IPS-18a (cell line): ENCODE data around the gene PDIA5.

Experiments
- H3K27ac ChIP-seq: one replicate; pipeline ENCODE4 v1.5.1; 2013; ENCODE audit warnings: low read length
- H3K27me3 ChIP-seq: one replicate; pipeline ENCODE4 v1.6.1; 2013; ENCODE audit warnings: mild to moderate bottlenecking, low read length; ENCODE audit not compliant: control insufficient read depth, insufficient read depth
- H3K36me3 ChIP-seq: one replicate; pipeline ENCODE4 v1.6.1; 2013; ENCODE audit warnings: low read depth, low read length; ENCODE audit not compliant: control insufficient read depth
- H3K4me1 ChIP-seq: one replicate; pipeline ENCODE4 v1.6.1; 2013; ENCODE audit warnings: low read depth, low read length; ENCODE audit not compliant: control insufficient read depth
- H3K4me3 ChIP-seq: one replicate; pipeline ENCODE4 v1.5.1; 2013; ENCODE audit warnings: low read length
- H3K9ac ChIP-seq: one replicate; pipeline ENCODE4 v1.6.1; 2013; ENCODE audit warnings: mild to moderate bottlenecking, low read length, moderate library complexity
- H3K9me3 ChIP-seq: one replicate; pipeline ENCODE4 v1.6.1; 2013; ENCODE audit warnings: low read depth, low read length; ENCODE audit not compliant: control insufficient read depth

PDIA5 gene

DNA sequence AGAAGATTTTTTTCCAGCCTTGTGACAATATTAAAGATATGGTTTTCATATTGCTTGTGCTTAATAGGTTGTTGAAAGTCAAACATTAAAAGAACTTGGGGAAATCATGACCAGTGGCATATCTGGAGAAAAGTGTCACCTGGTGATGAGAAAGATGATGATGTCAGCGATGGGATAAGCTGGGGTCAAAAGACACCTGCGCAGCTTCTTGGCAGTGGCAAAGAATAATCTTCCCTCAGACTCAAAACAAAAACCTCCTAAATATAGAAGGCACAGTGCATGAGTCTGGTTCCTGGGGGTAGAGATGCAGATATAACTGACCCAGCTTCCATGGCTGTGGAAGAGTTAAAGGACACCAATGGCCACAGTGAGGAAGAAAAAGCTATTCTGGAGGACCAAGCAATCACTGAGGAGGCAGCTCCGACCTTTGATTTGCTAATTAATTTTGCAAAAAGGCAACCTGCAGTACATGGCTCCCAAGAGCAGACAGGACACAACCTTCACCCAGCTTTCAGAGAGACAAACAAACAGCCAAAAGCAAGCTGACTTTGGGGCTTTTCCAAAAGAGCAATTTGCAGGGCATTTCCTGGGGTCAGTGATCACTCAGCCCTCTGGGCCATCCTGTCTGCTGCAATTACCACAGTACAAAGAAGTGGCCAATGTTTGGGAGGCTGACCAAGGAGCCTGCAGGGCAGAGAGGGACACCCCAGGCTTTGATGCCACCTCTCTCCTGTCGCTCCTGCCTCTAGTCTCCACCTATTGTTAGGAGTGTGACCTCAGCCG, 21.7 kb upstream of the PDIA5 start:
- H3K9ac ChIP-seq: no peak overlapping the region

DNA sequence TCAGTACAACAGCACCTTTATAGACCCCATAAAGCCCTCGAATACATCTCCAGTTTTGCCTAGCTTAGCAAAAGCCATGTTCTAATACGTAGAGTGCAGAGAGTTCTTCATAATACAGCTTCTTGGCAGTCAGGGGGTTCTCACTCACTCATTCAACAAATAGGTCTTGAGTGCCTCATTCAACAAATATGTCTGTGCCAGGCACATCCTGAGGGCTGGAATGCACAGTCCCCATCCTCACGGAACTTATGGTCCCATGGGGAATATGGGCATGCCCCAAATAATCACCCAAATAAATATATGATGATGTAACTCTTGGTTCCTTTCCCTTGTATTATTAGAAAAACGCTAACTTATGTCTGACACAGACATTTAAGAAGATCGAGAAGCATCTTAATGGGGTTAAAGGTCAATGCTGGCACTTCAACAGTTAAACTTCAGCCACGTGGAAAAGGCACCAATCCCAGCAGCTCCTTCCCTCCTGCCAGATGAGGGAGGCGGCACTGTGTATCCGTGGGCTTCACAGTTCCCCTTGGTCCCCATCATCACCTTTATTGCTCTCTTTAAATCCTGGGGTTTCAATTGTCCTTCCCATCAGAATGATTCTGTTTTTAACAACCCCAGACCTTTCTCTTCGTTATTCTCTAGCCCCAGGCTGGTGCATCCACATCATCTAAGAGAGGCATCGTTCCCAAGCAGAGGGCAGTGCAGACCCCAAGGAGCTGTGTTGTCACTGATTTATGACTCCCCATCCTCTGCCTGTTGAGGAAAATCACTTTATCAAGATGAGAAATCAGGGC, 20.4 kb upstream of the PDIA5 start:
- no peak overlapping the region for H3K4me3 ChIP-seq
- H3K4me1 ChIP-seq: no peaks in the 10 kb centered on the region
- no peaks in the 10 kb centered on the region for H3K36me3 ChIP-seq
- no peak overlapping the region for H3K9ac ChIP-seq
- H3K27ac ChIP-seq: no peak overlapping the region
- no peaks in the 10 kb centered on the region for H3K9me3 ChIP-seq
- H3K27me3 ChIP-seq: no peaks in the 10 kb centered on the region

More for the DNA sequence above, 21.7 kb upstream of the PDIA5 start:
- no peaks in the 10 kb centered on the region for H3K27me3 ChIP-seq
- H3K27ac ChIP-seq: no peak overlapping the region
- H3K4me1 ChIP-seq: no peaks in the 10 kb centered on the region
- H3K9me3 ChIP-seq: no peaks in the 10 kb centered on the region
- H3K36me3 ChIP-seq: no peaks in the 10 kb centered on the region
- H3K4me3 ChIP-seq: no peak overlapping the region

DNA sequence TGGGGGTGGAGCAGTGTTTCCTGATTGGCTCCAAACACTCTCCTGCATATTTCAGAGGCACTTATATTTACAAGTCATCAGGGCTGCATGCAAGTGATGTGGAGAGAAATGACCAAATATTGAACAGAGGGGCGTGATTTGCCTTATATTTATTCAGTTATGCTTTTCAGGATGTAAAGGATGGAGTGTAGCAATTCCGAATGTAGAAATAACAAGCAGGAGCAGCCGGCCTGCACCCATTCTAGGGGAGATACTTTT, 19.8 kb upstream of the PDIA5 start:
- H3K27me3 ChIP-seq: no peaks in the 10 kb centered on the region
- no peaks in the 10 kb centered on the region for H3K36me3 ChIP-seq
- H3K4me3 ChIP-seq: no peak overlapping the region
- no peaks in the 10 kb centered on the region for H3K4me1 ChIP-seq
- H3K9ac ChIP-seq: no peak overlapping the region
- H3K27ac ChIP-seq: no peak overlapping the region
- no peaks in the 10 kb centered on the region for H3K9me3 ChIP-seq

DNA sequence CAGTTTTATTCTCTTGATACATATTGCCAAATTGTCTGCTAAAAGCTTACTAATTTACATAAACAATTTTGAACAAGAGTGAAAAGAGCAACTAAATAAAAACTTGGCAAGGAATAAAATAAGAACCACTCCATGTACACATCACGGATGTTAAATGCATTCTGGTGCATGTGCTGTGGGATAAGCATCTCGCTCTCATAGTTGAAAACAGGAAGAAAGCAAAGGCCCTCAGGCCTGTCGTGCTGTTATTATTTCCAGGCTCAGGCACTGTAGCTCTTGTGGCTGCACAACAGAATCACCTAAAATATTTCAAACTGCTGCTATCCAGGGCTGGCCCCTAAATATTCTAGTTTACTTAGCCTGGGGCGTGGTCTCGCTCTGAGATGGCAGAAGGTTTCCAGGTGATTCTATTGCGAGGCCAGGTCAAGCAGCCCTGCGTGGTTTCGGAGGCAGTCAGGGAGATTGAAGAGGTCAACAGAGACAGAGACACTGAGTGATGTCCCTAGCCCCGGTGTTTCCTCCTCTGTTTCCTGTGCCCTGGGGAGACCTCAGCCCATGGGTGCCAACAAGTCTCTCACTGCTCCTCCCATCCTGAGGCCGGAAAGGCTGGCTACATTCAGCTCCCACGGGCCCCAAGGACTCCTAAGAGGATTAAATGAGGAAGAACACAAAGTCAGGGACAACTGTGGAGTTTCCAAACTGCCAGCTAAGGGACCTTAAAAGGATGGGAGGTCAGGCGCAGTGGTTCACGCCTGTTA, 18.2 kb upstream of the PDIA5 start:
- no peak overlapping the region for H3K27ac ChIP-seq
- H3K9me3 ChIP-seq: no peaks in the 10 kb centered on the region
- no peak overlapping the region for H3K4me3 ChIP-seq
- H3K36me3 ChIP-seq: no peaks in the 10 kb centered on the region
- no peaks in the 10 kb centered on the region for H3K4me1 ChIP-seq
- no peaks in the 10 kb centered on the region for H3K27me3 ChIP-seq
- H3K9ac ChIP-seq: no peak overlapping the region

DNA sequence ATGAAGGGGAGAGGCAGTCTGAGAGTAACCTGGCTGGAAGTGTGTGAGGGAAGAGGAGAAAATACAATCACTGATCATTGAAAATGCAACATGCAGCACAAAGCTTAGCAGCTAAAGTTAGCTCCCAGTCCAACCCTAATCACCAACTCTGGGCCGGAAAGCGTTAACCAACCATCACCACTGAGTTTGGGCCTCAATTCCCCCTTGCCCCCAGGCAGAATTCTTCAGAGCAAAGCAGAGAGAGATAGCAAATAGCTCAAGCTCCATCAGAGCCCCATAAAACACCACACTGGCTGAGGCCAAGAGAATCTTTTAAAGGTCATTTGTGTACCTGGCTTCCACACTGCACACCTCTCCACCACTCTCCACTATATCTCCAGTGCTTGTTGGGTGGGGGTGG, 16.2 kb upstream of the PDIA5 start:
- no peak overlapping the region for H3K4me3 ChIP-seq
- no peak overlapping the region for H3K9ac ChIP-seq

DNA sequence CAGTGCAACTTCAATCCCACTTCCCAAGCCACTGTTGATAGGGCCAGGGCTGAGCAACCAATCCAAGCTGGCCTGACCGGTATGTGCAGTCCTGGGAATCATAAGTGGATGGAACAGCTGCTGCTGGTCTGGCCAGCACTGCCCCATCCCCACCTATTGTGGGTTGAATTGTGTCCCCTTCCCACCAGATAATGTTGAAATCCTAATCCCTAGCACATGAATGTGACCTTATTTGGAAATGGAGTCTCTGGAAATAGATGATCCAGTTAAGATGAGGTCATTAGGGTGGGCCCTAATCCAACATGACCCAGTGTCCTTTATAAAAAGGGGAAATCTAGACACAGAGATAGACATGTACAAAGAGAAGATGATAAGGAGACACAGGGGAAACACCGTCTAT, 13.7 kb upstream of the PDIA5 start:
- H3K27me3 ChIP-seq: no peaks in the 10 kb centered on the region
- H3K9me3 ChIP-seq: no peaks in the 10 kb centered on the region
- no peak overlapping the region for H3K4me3 ChIP-seq
- H3K4me1 ChIP-seq: no peaks in the 10 kb centered on the region
- no peak overlapping the region for H3K27ac ChIP-seq
- H3K36me3 ChIP-seq: no peaks in the 10 kb centered on the region
- no peak overlapping the region for H3K9ac ChIP-seq

More for the DNA sequence above, 16.2 kb upstream of the PDIA5 start:
- Histone ChIP-seq H3K36me3 (no peaks in the 10 kb centered on the region), H3K4me1 (no peaks in the 10 kb centered on the region), H3K27ac (no peak overlapping the region), H3K27me3 (no peaks in the 10 kb centered on the region), H3K9me3 (no peaks in the 10 kb centered on the region)

DNA sequence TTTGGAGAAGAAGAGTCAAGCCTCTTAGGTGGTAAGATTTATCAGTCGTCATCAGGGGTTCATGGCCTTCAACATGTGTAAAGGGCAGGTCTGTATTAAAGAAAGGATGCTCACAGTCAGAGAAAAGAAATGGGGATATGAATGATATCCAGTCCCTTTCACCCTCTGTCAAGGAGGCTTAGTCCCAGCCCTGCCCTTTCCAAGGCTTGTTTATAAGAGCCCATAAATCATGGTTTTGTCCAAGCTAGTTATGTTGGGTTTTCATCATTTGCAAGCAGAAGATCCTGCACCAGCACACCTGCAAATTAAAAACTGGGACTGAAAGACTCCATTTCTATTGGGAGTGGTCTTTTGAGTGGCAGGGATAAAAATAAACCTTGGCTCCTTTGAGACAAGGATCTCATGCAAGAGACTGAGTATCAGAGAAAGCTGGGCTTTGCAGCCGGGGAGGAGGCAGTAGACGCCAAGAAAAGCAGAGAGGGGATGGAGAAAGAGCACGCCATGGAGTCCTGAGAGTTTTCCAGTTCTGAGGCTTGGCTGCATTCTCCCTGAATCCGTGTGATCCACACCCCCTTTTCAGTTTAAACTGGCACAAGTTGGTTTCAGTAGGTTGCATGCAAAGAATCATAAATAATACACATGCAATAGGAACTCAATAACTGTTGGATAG, 12.6 kb upstream of the PDIA5 start:
- no peak overlapping the region for H3K27ac ChIP-seq
- H3K4me1 ChIP-seq: no peaks in the 10 kb centered on the region
- no peaks in the 10 kb centered on the region for H3K9me3 ChIP-seq
- no peak overlapping the region for H3K9ac ChIP-seq
- no peak overlapping the region for H3K4me3 ChIP-seq
- H3K27me3 ChIP-seq: no peaks in the 10 kb centered on the region
- no peaks in the 10 kb centered on the region for H3K36me3 ChIP-seq

DNA sequence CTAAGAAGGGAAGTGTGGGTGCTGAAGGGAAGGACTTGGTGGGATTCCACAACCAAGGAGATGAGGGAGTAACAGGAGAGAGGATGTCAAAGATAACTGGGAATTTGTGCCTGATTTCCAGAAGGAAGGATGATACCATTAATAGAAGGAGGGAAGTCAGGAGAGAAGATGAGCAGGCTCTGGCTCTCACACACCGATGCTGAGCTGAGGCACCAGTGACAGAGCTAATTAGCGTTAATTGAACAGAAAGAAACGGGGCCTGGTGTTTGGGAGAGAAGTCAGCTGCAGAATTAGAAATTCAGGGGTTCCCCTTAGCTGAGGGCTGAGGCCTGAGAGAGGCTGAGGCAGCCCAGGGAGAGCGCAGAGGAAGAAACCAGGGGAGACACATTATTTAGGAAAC, 11.9 kb upstream of the PDIA5 start:
- no peaks in the 10 kb centered on the region for H3K27me3 ChIP-seq
- no peaks in the 10 kb centered on the region for H3K9me3 ChIP-seq
- H3K4me1 ChIP-seq: no peaks in the 10 kb centered on the region
- H3K36me3 ChIP-seq: no peaks in the 10 kb centered on the region
- H3K27ac ChIP-seq: no peak overlapping the region
- no peak overlapping the region for H3K9ac ChIP-seq
- H3K4me3 ChIP-seq: no peak overlapping the region

DNA sequence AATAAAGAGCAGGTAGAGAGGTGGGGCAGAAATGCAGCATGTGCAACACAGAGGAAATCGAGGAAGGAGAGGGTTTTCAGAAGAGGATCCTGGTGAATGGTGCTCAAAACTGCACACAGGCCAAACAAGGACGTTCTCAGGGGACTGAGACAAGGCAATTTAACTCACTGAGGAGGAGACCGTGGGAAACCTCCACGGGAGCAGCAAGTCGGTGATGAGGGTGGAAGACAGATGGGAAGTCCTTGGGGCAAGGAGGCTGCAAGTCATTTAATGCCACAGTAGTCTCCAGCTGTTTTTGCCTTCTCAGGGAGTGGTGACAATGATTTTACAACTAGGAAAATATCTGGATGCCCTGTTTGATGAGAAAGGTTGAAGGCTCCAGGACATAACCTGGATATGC, 11.5 kb upstream of the PDIA5 start:
- Histone ChIP-seq H3K27ac (no peak overlapping the region), H3K4me1 (no peaks in the 10 kb centered on the region), H3K36me3 (no peaks in the 10 kb centered on the region), H3K9me3 (no peaks in the 10 kb centered on the region), H3K4me3 (no peak overlapping the region), H3K9ac (no peak overlapping the region), H3K27me3 (no peaks in the 10 kb centered on the region)

DNA sequence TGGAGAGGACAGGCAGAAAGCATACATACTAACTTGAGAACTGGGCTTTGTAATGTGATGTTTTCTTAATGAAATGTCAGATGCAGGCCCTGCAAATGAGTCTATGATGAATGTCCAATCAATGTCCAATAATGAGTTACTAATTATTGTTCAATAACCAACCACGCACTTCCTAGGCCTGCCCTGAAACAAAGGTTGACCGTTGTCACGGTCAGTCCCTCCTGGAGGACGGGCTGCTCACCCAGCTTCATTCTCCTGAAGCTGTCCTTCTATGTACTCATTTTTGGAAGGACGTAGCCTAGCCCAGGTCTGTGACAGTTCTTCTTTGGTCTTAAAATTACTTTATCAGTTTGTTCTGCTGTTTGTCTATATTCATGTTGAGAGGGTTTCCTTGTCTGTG, 8.3 kb upstream of the PDIA5 start:
- Histone ChIP-seq H3K36me3 (no peaks in the 10 kb centered on the region), H3K4me3 (no peak overlapping the region), H3K27ac (no peak overlapping the region), H3K9ac (no peak overlapping the region), H3K9me3 (no peaks in the 10 kb centered on the region), H3K27me3 (no peaks in the 10 kb centered on the region), H3K4me1 (no peaks in the 10 kb centered on the region)

DNA sequence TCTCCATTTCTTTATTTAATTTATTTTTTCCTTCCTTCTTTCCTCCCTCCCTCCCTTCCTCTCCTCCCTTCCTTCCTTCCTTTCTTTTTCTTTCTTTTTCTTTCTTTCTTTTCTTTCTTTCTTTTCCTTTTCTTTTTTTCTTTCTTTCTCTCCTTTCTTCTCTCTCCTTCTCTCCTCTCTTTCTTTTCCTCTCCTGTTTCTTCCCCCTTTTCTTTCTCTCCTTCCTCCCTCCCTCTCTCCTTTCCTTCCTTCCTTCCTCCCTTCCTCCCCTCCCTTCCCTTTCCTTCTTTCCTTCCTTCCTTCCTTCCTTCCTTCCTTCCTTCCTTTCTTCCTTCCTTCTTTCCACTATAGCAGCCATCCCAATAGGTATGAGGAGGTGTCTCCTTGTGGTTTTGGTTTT, 6.8 kb upstream of the PDIA5 start:
- no peak overlapping the region for H3K4me3 ChIP-seq
- H3K9me3 ChIP-seq: no peaks in the 10 kb centered on the region
- H3K27ac ChIP-seq: no peak overlapping the region

More for the DNA sequence above, 6.8 kb upstream of the PDIA5 start:
- H3K27me3 ChIP-seq: no peaks in the 10 kb centered on the region
- no peak overlapping the region for H3K9ac ChIP-seq
- no peaks in the 10 kb centered on the region for H3K4me1 ChIP-seq
- no peaks in the 10 kb centered on the region for H3K36me3 ChIP-seq
